Adipose tissue (tissue), 3 donors: ENCODE results near the gene NAA10. TPM values are rescaled to one million over a fixed set of nuclear protein-coding genes. Genes with fewer than 3 reads are reported as not detected.

Experiments used
- H3K27ac ChIP-seq: one replicate; pipeline ENCODE4 v1.5.1; 2013; ENCODE audit warnings: low read depth, low read length
- WGBS, 3 donors: extraction: QIAGEN DNeasy Blood & Tissue Kit; methylation state at CpG; one replicate each; pipeline ENCODE4 v1.1.7; 2013; 5-methylcytosine and 5-hydroxymethylcytosine counted together
- polyA plus RNA-seq, 3 donors: library from polyadenylated mRNA; stranded (reverse); fragments of 200-250 nt; gene quantifications; one replicate each; pipeline ENCODE4 v1.2.3, GENCODE V29; 2013
- donor health status: healthy with polysubstance abuse.
- donor health status: Bipolar disorder and iron deficiency.
- donor health status: healthy.

The NAA10 gene
- polyA plus RNA-seq, 3 donors: 68.6 to 169 (median 98.6) TPM

DNA sequence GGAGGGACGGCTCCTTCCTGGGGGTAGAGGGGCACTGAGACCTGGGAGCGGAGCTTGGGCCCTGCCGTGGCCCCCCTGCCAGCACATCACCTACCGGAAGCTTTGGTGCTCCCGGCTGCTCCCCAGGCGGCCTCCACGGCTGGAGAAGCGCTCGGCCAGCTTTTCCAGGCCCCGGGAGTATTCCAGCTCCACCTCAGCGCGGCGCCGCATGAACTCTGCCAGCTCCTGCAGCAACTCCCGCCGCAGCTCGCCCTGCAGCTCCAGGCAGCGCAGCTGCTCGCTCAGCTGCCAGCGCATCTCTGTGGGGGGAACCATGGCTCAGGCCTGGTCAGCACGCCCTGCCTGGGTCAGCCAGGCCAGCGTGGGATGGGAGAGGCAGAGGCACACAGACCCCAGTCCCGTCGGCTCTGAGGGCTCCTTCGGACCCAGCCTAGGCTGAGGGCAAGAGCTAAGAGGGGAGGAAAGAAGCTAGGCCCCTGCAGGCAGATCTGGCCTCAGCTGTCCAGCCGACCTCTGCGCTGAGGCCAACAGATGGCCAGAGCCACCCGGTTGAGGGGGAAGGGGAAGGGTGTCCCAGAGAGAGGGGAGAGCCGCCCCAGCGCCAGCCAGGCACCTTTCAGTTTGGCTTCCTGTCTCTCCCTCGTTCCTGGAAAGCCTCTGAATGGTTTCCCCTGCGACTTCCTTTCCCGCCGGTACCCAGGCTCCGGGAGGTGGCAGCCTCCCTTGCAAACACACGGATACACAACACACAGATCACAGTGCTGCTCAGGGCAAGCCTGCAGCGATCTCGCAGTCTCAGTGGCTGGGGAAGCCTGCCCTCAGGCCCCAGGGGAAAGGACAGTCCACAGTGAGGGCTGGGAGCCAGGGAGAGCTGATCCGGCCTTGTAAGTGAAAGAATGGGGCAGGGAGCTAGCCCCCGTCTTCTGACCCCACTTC lies 13.1 kb downstream of the NAA10 start:
- 32 to 44% (median 34%) methylated on average over 9 to 40 of the region's 40 CpGs for WGBS, 3 donors
- H3K27ac ChIP-seq: no peak overlapping the region

DNA sequence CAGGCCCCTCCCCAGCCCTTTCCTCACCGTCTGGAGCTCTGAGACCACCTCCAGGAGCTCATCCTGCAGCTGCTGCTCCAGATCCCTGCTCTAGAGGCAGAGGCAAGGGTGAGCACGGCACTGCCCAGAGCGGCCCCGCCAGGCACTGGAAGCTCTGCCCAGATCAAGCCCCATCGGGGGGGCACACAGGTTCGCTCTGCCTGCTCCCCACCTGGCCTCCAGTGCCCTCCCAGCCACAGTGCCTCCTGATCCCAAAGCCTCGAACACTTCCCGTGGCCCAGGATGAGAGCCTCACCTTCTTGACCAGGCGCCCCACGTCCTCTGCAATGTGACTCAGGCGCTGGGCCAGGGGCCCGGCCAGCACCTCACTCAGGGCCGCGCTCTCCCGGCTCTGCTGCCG lies 13.8 kb downstream of the NAA10 start:
- 72 to 81% (median 73%) methylated on average over 8 to 16 of the region's 16 CpGs for WGBS, 3 donors
- H3K27ac ChIP-seq: no peak overlapping the region

DNA sequence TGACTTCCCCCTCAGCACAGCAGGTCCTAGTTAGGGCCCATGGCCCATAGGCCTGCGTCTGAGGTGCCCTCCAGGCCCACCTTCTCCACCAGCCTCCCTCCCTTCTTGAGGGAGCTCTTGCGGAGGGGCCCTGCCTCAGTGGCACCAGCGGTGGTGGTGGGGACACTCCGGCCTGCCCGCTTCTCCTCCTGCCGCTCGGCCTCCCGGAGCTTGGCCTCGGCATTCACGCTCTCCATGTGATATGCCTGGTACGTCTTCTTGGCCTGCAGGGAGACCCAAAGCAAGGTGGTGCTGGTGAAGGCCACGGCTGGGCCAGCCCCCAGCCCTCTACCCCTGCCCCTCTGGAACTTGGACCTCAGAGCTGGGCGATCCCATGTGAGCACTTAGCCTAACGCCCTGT lies 14.3 kb downstream of the NAA10 start:
- WGBS, 3 donors: 79 to 97% (median 94%) methylated on average over 3 to 14 of the region's 14 CpGs
- H3K27ac ChIP-seq: no peak overlapping the region

DNA sequence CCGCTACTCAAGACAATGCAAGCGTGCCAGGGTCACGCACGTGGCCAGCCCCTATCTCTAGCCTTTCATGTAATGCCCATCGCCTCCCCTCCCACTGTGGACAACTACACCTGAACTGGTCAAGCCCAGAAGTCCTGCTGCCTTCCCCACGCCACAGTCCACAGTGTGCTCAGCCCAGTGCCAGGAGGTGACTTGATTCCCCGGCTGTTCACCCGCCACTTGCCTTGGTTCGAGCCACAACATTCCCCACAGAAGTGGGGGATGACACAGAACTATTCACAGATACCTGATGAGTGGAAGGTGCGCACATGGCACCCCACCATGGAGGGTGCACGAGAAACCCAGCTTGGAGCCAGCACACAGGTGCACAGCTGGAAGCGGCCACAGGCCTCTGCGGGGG lies 15.6 kb downstream of the NAA10 start:
- WGBS, 3 donors: 85 to 96% (median 91%) methylated on average over 10 to 13 of the region's 13 CpGs
- H3K27ac ChIP-seq: no peak overlapping the region

DNA sequence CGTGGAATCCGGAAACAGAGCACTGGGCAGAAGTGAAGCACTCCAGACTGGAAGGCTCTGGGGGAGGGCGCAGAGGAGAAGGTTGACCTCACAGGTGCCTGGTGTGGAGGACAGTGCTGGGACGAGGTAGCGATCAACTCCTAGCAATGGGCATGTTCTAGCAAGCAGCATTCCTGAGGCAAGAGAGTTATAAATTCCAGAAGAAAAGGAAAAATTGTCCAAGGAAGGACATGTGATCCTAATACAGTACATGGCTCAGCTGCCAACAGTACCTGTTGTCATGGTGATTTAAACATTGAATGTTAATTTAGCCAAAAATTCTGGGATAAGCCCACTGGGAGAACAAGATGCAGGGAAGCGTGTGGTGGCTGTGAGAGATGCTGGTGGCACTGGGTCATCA lies 17.0 kb downstream of the NAA10 start:
- H3K27ac ChIP-seq: no peak overlapping the region
- 80 to 88% (median 85%) methylated on average over 6 of the region's 6 CpGs for WGBS, 3 donors

DNA sequence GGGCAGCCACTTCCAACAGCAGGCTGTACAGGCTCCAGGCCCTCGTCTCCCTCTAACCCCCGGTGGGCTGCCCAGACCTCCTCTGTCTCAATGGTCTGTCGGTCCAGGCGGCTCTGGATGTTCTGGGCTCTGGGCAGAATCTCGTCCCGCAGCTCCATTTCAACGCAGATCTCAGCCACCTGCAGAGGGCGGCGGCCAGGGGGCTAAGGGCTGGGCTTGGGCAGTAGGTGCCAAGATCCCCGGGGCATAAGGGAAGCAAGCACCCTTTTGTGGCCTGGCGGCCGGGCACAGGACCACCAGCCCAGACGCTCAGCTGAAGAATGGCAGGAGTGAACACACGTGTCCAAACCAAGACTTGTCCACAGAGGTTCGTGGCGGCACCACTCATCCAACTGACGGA lies 21.1 kb downstream of the NAA10 start:
- 87 to 94% (median 91%) methylated on average over 7 to 17 of the region's 17 CpGs for WGBS, 3 donors
- no peak overlapping the region for H3K27ac ChIP-seq

DNA sequence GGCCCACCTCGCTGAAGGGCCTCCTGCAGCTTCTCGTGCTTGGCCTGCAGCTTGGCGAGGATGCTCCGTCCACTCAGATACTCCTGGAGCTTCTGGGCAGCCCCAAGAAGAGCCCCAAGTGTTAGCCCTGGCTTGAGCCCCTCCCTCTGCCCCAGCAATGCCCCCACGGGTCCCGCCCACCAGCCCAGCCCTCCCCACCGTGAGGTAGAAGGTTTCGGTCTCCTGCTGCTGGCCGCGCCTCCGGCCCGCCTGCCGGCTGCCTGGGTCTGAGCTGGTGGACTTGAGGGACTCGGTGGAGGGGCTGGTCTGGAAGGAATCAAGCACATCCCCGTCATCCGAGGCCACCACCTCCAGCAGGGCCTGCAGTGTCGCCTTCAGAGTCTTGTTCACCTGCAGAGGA lies 21.6 kb downstream of the NAA10 start:
- no peak overlapping the region for H3K27ac ChIP-seq
- 67 to 85% (median 75%) methylated on average over 6 to 17 of the region's 17 CpGs for WGBS, 3 donors

DNA sequence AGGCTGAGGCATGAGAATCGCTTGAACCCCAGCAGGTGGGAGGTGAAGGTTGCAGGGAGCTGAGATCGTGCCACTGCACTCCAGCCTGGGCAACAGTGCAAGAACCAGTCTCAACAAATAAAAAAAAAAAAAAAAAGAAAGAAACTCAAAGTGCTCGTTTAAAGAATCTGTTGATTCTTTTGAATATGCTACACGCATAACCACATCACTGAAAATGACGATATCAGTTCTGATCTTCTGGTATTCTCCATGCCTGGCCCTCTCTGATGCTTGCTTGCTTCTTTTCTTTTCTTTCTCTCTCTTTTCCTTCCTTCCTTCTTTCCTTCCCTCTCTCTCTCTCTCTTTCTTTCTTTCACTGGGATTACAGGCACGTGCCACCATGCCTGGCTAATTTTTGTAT lies 23.0 kb downstream of the NAA10 start:
- no peak overlapping the region for H3K27ac ChIP-seq
- WGBS, 3 donors: 82 to 92% (median 86%) methylated on average over 5 to 6 of the region's 6 CpGs

DNA sequence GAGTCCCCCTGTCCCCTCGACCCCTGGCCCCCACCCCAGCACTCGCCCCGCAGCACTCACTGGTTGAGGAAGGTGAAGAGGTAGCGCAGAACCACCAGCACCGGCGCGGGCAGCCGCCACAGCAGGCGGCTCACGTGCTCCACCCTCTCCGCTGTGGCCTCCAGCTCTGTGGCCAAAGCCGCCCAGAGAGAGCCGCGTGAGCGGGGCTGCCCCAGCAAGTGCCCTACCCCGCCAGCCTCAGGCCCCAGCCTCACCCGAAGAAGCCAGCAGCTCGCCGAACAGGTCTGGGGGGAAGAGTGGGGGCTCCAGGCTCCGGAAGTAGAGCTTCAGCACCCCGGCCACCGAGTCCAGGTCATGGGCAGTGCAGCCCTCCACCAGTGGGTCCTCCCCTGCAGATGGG lies 24.4 kb downstream of the NAA10 start:
- 90 to 95% (median 93%) methylated on average over 9 to 21 of the region's 22 CpGs for WGBS, 3 donors

DNA sequence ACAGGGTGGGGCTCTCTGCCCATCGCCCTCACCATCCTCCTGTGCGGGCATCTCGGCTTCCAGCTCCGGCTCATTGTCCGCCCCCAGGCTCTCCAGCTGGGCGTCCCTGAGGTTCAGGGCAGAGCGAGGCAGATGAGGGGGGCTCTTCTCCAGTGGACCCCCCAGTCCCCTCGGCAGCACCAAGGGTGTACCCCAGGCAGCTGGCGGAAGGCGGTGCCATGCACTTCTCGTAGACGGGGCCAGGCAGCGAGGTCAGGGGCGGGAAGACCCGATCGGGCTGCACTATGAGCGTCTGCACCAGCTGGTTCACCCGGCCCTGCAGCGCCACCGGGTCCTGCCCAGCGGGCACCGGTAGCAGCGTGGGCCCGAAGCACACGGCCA lies 24.9 kb downstream of the NAA10 start:
- 91 to 95% (median 92%) methylated on average over 9 to 25 of the region's 25 CpGs for WGBS, 3 donors

More for the DNA sequence above, 24.4 kb downstream of the NAA10 start:
- no peak overlapping the region for H3K27ac ChIP-seq

DNA sequence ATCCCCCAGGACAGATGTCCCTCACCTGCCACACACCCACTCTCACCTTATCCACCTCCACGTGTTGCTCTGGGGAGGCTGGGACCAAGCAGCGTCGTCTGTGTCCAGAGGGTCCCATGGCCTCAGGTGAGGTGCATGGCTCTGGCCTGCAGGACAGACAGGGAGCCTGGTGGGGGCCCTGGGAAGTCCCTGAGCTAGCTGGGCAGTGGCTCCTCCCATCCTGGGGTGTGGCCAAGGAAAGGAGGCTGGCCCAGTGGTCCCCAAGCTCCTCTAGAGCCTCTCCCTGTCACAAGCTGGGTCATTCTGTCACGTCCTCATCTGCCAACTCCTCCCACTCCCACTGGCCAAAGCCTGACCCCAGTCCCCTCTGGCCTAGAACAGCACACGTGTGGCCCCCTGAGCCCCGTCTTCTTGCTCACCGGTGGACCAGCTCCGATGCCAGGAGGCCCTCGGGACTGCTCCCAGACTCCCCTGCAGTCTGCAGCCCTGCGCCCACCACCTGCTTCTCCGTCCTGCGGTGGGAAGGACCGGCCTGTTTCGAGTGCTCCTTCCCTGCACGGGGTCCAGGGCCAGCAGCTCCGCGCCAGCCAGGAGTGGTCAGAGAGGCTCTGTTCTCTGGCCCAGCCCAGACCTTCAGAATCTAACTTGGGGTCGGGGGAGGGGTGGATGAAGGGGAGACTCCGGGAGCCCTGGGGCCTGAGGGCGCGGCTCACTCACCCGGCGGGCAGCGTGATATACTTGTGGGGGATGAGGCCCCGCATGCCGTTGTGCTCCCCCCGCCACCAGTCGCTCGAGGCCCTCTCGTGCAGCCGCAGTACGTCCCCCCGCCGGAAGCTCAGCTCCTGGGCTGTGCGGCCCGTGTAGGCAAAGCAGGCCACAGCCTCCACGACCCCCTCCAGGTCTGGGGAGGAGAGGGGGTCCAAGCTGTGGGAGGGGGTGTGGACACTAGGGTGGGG lies 25.5 kb downstream of the NAA10 start:
- 73 to 78% (median 74%) methylated on average over 25 to 36 of the region's 37 CpGs for WGBS, 3 donors
- H3K27ac ChIP-seq: no peak overlapping the region

More for the DNA sequence above, 24.9 kb downstream of the NAA10 start:
- H3K27ac ChIP-seq: no peak overlapping the region

DNA sequence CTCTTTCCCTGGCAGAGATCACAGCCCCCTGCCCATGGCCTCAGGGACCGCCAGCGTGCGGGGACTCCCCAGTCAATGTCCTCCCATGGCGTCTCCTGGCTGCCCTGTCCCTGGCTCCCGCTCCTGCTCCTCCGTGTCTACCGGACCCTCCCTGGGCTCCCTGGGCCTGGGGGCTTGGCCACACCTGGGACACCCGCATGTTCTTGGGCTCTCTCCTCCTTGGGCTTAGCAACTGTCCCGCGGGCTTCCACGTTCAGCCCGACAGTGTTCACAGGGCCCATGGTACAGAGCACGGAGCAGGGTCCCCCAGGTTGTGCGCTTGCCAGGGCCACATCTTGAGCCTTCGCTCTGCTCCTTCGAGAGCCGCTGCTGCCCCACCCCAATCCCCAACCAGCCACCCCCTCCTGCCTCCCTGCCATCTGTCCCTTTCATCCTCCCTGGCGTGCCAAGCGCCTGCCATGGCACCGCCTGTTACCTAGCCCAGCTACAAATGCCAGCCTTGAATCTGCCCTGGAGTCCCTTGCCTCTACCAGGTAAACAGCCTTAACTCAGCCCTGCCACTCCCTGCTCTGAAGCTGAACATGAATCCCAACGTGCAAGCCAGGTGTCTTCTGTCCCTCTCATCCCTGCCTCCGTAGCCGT lies 26.5 kb downstream of the NAA10 start:
- no peak overlapping the region for H3K27ac ChIP-seq
- 83 to 100% (median 92%) methylated on average over 7 to 23 of the region's 23 CpGs for WGBS, 3 donors

DNA sequence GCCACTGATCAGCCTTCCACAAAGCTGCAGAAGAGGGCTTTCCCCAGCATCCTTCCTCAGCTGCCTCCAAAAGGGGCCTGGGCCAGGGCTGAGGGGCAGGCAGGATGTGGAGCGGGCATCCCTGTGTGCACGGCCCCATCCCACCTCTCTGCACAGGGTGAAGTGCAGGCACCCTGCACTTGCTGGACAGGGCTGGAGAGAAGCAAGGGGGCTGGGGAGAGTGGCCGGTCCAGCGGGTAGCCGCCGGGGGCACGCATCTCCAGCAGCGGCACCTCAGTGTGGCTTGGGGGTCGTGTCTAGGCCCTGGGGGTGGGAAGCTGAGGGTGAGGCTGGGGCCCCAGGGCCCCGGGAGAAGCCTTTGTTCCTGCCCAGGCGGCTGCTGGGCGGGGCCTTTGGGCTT lies 27.4 kb downstream of the NAA10 start:
- H3K27ac ChIP-seq: no peak overlapping the region
- WGBS, 3 donors: 74 to 81% (median 78%) methylated on average over 10 to 12 of the region's 12 CpGs

DNA sequence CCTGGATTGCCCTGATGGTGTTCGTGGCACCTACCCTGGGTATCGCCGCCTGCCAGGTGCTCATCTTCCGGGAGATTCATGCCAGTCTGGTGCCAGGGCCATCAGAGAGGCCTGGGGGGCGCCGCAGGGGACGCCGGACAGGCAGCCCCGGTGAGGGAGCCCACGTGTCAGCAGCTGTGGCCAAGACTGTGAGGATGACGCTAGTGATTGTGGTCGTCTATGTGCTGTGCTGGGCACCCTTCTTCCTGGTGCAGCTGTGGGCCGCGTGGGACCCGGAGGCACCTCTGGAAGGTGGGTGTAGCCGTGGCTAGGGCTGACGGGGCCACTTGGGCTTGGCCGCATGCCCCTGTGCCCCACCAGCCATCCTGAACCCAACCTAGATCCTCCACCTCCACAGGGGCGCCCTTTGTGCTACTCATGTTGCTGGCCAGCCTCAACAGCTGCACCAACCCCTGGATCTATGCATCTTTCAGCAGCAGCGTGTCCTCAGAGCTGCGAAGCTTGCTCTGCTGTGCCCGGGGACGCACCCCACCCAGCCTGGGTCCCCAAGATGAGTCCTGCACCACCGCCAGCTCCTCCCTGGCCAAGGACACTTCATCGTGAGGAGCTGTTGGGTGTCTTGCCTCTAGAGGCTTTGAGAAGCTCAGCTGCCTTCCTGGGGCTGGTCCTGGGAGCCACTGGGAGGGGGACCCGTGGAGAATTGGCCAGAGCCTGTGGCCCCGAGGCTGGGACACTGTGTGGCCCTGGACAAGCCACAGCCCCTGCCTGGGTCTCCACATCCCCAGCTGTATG lies 28.5 kb downstream of the NAA10 start:
- 68 to 76% (median 70%) methylated on average over 11 to 27 of the region's 27 CpGs for WGBS, 3 donors
- H3K27ac ChIP-seq: no peak overlapping the region

DNA sequence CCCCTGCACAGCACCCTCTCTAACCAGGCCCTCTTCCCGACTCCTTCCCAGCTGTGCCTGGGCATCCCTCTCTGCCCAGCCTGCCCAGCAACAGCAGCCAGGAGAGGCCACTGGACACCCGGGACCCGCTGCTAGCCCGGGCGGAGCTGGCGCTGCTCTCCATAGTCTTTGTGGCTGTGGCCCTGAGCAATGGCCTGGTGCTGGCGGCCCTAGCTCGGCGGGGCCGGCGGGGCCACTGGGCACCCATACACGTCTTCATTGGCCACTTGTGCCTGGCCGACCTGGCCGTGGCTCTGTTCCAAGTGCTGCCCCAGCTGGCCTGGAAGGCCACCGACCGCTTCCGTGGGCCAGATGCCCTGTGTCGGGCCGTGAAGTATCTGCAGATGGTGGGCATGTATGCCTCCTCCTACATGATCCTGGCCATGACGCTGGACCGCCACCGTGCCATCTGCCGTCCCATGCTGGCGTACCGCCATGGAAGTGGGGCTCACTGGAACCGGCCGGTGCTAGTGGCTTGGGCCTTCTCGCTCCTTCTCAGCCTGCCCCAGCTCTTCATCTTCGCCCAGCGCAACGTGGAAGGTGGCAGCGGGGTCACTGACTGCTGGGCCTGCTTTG lies 29.2 kb downstream of the NAA10 start:
- 71 to 93% (median 82%) methylated on average over 30 to 32 of the region's 32 CpGs for WGBS, 3 donors
- no peak overlapping the region for H3K27ac ChIP-seq

DNA sequence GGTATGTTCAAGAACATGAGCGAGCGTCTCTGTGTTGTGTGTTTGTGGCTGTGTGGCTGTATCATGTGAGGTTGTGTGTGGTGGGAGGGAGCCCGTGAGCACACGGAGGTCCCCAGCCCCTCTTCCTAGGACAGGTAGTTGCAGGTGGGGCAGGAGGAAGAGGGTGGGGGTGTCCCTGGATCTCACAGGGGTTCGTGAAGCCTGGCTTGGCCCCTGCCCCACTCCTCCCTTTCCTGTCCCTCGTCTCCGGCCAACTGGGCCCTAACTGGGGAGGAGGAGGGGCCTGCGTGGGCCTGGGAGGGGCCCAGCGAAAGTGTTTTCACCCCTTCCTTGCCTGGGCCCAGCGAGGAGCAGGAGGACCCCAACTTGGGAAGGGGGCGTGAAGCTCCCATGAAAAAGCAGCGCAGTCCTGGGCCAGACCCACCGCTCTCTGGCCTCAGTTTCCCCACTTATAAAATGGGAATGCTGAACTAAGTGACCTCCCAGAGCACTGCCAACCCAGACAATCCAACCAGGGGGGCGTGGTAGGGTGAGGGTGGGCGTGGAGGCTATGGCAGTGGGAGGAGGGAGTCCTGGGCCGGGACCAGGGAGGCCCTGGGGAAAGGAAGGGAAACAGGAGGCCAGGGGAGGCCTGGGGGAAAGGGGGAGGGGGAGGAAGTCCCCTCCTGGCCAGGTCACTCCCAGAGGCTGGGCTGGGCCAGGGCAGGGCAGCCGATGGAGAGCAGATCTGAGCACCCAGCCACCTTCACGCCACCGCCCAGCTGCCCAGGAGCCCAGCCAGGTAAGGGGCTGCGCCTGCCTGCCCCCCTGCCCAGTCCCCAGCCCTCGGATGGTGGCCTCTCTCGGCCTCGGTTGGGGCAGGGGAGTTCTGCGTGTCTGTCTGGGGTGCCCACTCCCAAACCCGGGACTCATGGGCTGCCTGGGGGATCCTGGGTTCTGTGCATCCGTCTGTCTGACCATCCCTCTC lies 30.6 kb downstream of the NAA10 start, which contains the start of gene AVPR2:
Gene AVPR2, plus strand, starts transcription at position 683 of the 967 bp plus-strand sequence. CDS start 473 bp downstream, outside the sequence.
- H3K27ac ChIP-seq: no peak within 1 kb of the TSS
- 29 to 58% (median 54%) methylated on average over 14 to 26 of the region's 26 CpGs for WGBS, 3 donors
